ENCODE measurements around the gene HEBP1. TPM values are rescaled to one million over a fixed set of nuclear protein-coding genes. Genes with fewer than 3 reads are reported as not detected.
"Not testable (repeated sequence)": the region's sequence is repeated elsewhere in the genome, so short reads cannot be mapped to it uniquely, and the experiment has no call there.

HEBP1 gene, protein sequence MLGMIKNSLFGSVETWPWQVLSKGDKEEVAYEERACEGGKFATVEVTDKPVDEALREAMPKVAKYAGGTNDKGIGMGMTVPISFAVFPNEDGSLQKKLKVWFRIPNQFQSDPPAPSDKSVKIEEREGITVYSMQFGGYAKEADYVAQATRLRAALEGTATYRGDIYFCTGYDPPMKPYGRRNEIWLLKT
- total RNA-seq (2014; rRNA removed; shearing (Covaris generic); ENCODE audit: low replicate concordance): 2.1 and 6.4 TPM in 2 replicates

GRCh38 chr12:12999959-13000615 lies at the start of gene HEBP1:
Gene HEBP1 (minus strand): TSS chr12:13000265. CDS start chr12:13000114, 151 bp downstream.
- peak; percentile 80 for DNase-seq (ENCODE audit: low read depth)
- in situ Hi-C loops (cut with HindIII; ENCODE audit: low pct_unique_long_range_greater_than_20kb, low sequenced_read_pairs): no loop called here

DNA sequence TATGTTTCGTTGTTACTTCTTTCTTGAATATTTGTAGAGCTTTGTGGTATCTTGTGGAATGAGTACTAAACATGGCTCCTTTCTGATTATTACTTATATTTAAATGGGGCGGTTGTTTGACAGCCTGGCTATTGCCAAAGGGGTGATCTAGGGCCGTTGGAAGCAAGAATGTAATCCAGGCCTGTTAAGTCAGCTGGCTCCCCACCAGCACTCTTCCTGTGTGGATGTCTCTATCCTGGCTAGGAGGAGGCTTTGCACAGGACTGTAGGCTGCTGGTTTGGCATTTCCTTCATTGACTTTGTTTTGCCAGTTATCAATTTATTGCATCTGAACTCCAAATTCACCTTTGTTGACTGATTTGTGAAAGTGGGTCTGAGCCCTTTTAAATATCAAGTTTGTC lies 49.8 kb upstream of the HEBP1 start:
- in situ Hi-C loops (cut with HindIII; ENCODE audit: low pct_unique_long_range_greater_than_20kb, low sequenced_read_pairs): no loop called here
- no peak for DNase-seq (ENCODE audit: low read depth)

DNA sequence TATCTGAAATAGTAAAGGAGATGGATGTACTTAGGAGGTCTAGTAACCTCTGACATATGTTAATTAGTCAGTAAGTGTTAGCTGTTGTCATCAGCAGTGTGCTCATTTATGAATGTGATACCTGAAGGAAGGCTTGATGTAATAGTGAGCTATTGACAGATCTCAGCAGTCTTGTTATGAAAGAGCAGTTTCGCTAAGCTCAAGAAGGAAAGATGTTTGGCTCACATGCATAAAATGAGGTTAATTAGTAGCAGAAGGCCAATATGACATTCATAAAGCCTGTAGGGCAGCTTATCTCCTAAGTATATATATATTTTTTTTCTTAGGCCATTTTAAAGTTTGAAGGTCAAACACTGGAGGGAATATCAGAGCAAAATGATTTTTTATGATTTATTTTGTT lies 46.9 kb upstream of the HEBP1 start:
- DNase-seq (ENCODE audit: low read depth): no peak
- in situ Hi-C loops (cut with HindIII; ENCODE audit: low pct_unique_long_range_greater_than_20kb, low sequenced_read_pairs): no loop called here

DNA sequence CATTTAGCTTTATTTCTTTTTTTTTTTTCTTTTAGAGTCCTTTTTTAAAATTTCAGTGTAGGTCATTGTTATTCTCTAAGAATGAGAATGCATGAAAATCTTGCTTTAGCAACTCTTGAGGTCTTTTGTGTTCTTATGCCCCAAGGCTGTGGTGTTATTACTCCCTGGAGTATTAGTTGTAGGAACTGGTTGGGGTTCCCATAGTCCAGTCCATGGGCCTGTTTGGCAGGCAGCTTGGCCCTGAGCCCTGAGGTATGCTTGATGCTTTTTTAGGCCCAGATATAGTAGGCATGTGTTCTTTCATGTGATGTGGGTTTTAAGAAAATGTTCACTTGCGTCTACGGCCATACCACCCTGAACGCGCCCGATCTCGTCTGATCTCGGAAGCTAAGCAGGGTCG lies 45.8 kb upstream of the HEBP1 start:
- no peak for DNase-seq (ENCODE audit: low read depth)

DNA sequence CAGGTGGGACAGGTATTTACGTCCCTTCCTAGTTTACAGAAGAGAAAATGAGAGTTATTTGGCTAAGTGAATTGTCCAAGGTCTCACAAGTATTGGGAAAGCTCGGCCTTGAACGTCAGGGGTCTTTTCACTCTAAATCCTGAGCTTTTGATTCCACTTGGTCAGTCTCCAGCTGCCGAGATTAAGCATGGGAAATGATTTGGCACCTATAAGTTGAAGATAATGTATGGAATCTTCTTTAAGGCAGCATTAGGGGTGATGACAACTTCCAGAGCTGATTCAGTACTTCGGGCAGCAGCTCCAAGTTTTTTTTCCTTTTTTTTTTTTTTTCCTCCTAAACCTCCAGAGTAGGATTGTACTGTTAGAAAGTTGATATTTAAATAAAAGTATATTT lies 44.8 kb upstream of the HEBP1 start:
- no peak for DNase-seq (ENCODE audit: low read depth)
- in situ Hi-C loops (cut with HindIII; ENCODE audit: low pct_unique_long_range_greater_than_20kb, low sequenced_read_pairs): no loop called here

More for the DNA sequence above, 45.8 kb upstream of the HEBP1 start:
- in situ Hi-C loops (cut with HindIII; ENCODE audit: low pct_unique_long_range_greater_than_20kb, low sequenced_read_pairs): no loop called here

DNA sequence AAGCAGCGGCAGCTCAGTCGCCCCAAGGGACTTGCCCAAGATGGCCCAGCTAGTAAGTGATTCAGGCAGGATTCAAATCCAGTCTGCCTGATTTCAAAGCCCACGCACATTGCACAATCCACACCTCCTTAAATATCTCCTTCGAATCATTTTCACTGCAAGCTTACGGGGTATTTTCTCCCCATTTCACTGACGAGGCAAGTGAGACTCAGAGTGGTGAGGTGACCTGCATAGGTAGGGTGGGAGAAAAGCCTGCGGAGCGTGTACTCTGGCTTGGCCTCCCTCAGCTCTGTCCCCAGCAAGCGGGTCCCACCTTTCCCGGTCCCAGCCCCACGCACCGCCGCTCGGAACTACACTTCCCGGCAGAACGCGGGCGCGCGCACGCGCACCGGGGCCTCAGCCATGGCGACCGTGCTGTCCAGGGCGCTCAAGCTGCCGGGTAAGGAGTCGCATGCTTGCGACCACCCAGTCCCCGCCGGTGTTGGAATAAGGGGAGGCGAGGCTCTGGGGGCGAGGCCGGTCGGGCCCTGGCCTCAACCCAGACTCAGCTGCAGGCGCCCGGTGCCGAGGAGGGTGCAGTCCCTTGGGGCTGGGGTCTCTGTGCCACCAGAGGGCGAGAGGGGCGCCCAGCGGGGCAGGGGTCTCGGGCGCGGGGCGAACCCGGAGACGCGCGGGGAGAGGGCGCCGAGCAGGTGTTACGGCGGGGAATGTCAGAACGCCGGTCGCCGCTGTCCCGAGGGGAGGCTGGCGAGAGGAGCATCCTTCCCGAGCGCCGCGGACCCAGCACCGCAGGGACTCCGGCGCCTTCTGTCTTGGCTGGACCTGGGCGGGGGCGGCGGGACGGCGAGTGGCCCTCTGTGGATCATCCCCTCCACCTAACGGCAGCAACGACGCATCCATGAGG lies 44.2 kb upstream of the HEBP1 start, which contains the start of gene FAM234B:
Gene FAM234B (plus strand): TSS at position 380 of the 904 bp plus-strand sequence. CDS start 23 bp downstream, at position 403.
- in situ Hi-C loops (cut with HindIII; ENCODE audit: low pct_unique_long_range_greater_than_20kb, low sequenced_read_pairs): no loop called here
- DNase-seq (ENCODE audit: low read depth): peak; percentile 53

DNA sequence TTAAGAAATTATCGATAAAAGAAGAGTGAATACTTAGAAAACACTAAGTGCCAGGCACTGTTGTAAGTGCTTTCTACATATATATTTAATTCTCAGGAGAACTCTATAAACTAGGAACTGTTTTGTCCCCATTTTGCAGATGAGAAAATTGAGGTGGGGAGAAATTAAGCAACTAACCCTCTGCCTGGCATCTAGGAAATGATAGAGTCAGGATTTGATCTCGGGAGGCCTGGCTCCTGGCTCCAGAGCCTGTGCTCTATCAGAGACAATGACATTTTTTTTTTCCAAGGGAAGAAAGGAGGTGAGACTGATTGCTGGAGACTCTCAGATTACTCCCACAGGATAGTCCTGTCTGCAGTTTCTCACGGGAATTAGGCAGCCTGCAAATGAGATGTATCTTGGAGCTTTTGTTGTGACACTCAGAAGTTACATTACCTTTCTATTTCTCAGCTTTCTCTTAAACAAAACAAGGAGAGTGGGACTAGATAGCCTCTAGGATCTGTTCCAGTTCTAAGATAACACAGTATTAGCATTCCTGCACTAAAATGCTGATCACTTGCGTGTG lies 42.7 kb upstream of the HEBP1 start:
- in situ Hi-C loops (cut with HindIII; ENCODE audit: low pct_unique_long_range_greater_than_20kb, low sequenced_read_pairs): no loop called here
- DNase-seq (ENCODE audit: low read depth): no peak

GRCh38 chr12:13041224-13041623 lies 41.2 kb upstream of the HEBP1 start:
- in situ Hi-C loops (cut with HindIII; ENCODE audit: low pct_unique_long_range_greater_than_20kb, low sequenced_read_pairs): no loop called here
- DNase-seq (ENCODE audit: low read depth): no peak

DNA sequence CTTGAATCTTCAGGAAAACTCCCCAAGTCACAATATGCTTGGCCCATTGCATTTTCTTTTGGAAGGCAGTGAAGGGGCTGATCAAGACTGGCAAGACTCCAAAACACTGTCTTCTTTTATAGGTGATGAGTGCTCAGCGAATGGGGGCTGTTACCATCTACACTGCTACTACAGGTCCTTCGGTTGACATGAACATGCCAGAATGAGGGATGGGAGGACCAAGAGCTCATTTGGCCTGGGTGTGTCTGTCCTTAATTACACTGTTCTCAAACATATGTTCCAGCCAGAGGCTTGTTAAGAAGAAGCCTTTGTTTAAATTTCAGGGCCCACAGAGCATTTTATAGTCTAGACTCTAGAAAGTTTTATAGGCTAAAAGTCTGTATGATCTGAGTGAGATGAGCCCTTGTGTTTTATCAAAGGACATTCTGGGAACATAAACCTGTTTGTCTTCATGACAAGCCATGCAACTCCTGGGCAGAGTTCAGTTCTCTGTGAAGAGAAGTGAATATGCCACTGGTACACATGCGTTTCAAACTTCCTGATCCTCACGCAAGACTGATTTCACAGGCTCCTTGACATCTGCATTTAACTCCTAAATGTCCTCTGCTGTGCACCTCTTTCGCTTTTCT lies 39.4 kb upstream of the HEBP1 start:
- no peak for DNase-seq (ENCODE audit: low read depth)
- in situ Hi-C loops (cut with HindIII; ENCODE audit: low pct_unique_long_range_greater_than_20kb, low sequenced_read_pairs): no loop called here

GRCh38 chr12:13038491-13039161 lies 38.6 kb upstream of the HEBP1 start:
- no peak for DNase-seq (ENCODE audit: low read depth)
- in situ Hi-C loops (cut with HindIII; ENCODE audit: low pct_unique_long_range_greater_than_20kb, low sequenced_read_pairs): no loop called here

GRCh38 chr12:13036881-13037280 lies 36.8 kb upstream of the HEBP1 start:
- in situ Hi-C loops (cut with HindIII; ENCODE audit: low pct_unique_long_range_greater_than_20kb, low sequenced_read_pairs): no loop called here
- no peak for DNase-seq (ENCODE audit: low read depth)

- in situ Hi-C loops (cut with HindIII; ENCODE audit: low pct_unique_long_range_greater_than_20kb, low sequenced_read_pairs); DNase-seq (ENCODE audit: low read depth): not testable (repeated sequence)
Observed at GRCh38 chr12:13035335-13035734, 35.3 kb upstream of the HEBP1 start.

GRCh38 chr12:13033476-13033875 lies 33.4 kb upstream of the HEBP1 start:
- DNase-seq (ENCODE audit: low read depth): no peak
- in situ Hi-C loops (cut with HindIII; ENCODE audit: low pct_unique_long_range_greater_than_20kb, low sequenced_read_pairs): no loop called here

DNA sequence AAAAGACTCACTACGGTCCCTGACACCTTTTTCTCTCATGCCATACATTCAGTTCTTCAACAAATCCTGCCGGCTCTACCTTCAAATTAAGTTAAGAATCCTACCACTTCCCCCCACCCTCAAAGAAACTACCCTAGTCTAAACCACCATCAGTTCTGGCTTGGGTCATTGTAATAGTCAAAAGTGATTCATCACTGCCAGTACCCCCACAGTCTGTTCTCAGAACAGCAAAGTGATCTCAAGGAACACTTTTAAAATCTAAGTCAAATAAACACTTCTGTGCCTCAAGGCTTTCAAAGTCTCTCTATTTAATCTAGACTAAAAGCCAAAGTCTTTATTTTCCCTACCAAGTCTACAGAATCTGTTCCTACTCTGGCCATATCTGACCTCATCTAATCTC lies 32.1 kb upstream of the HEBP1 start:
- in situ Hi-C loops (cut with HindIII; ENCODE audit: low pct_unique_long_range_greater_than_20kb, low sequenced_read_pairs): no loop called here
- DNase-seq (ENCODE audit: low read depth): no peak

- in situ Hi-C loops (cut with HindIII; ENCODE audit: low pct_unique_long_range_greater_than_20kb, low sequenced_read_pairs): no loop called here
Observed at GRCh38 chr12:13030541-13031291, 30.7 kb upstream of the HEBP1 start.

GRCh38 chr12:13028825-13029570 lies 28.9 kb upstream of the HEBP1 start:
- DNase-seq (ENCODE audit: low read depth): no peak
- in situ Hi-C loops (cut with HindIII; ENCODE audit: low pct_unique_long_range_greater_than_20kb, low sequenced_read_pairs): no loop called here

More at GRCh38 chr12:13030541-13031291, 30.7 kb upstream of the HEBP1 start:
- DNase-seq (ENCODE audit: low read depth): no peak

Data from Caki2 (cell line).